ENCODE data around the gene CD109. TPM values are rescaled to one million over a fixed set of nuclear protein-coding genes. Genes with fewer than 3 reads are reported as not detected.
"Not testable (repeated sequence)": the region's sequence is repeated elsewhere in the genome, so short reads cannot be mapped to it uniquely, and the experiment has no call there.

CD109 gene
- total and polyA plus RNA-seq, 7 donors: under 0.01 to 32.1 (median 22.9) TPM

DNA sequence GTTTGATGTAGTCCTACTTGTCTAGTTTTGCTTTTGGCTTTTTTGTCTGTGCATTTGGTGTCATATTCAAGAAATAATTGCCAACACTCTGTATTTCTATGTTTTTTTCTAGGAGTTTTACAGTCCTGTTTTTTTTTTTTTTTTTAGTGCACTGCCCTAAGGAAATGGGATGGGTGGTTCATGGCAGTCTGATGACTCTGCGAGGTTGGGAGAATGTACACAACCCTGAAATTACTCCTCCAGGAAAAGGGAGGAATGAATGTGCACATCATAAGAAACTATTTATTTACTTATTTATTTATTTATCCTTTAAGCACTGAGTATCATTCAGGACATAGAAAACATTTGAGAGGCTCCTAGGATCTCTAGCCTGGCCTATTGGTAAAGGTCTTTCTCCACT, 27.0 kb upstream of the CD109 start:
- DNase-seq: no peak
- no peaks in the 10 kb centered on the region for H3K36me3 ChIP-seq
- intact Hi-C loops (cut with DNase I): no loop called here
- H3K9me3 ChIP-seq: no peaks in the 10 kb centered on the region
- H3K4me3 ChIP-seq: no peak overlapping the region
- 23 to 79% methylated on average over 1 of the region's 1 CpG for WGBS, 2 donors
- H3K27me3 ChIP-seq: peaks cover 0 to 13% (median 0%) of the 10 kb centered on the region in 3 donors
- no peak overlapping the region for H3K27ac ChIP-seq
- no peaks in the 10 kb centered on the region for H3K4me1 ChIP-seq
- TF ChIP-seq CTCF (IDR thresholded peaks at IDR 0.05) (no peak), POLR2AphosphoS5 (IDR thresholded peaks at IDR 0.05) (no peak), EP300 (IDR thresholded peaks at IDR 0.05) (no peak), POLR2A (IDR thresholded peaks at IDR 0.05) (no peak)

GRCh38 chr6:73671911-73672685, 23.9 kb upstream of the CD109 start:
- H3K4me1 ChIP-seq: peaks cover 0 to 7% (median 3%) of the 10 kb centered on the region in 4 donors
- WGBS, 2 donors: 84 to 85% methylated on average over 8 of the region's 8 CpGs
- H3K27me3 ChIP-seq: peaks cover 0 to 13% (median 0%) of the 10 kb centered on the region in 3 donors
- H3K27ac ChIP-seq: no peak overlapping the region
- no peak overlapping the region for H3K4me3 ChIP-seq
- H3K36me3 ChIP-seq: no peaks in the 10 kb centered on the region
- DNase-seq: no peak
- TF ChIP-seq CTCF (IDR thresholded peaks at IDR 0.05) (no peak), POLR2A (IDR thresholded peaks at IDR 0.05) (no peak), EP300 (IDR thresholded peaks at IDR 0.05) (no peak), POLR2AphosphoS5 (IDR thresholded peaks at IDR 0.05) (no peak)
- intact Hi-C loops (cut with DNase I): no loop called here
- no peaks in the 10 kb centered on the region for H3K9me3 ChIP-seq

DNA sequence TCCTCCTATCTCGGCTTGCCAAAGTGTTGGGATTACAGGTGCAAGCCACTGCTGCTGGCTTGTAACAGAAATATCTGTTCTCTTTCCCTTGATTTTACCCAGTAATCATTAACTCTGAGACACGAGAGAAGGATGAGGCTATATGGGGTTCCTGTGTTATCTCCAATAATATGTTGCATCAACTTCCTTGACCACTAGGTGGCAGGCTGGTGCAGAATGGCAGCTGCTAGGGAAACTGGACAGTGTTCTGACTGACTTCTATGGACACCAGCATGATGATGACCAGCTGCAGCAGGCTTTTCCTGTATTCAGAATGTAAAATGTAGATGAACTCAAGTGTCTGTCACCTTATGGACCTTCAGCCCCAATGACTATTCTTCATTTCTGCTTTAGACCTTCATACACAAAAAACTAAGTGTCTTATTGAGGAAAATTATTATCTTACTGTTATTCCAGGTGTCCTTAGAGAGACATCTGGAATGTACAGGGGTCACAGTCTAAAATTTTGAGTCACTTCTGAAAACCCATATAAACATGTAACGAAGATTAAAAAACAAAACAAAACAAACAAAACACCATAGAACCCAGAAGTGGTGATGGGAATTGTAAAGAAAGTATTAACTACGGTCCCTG, 20.4 kb upstream of the CD109 start:
- 37 to 51% methylated on average over 4 of the region's 4 CpGs for WGBS, 2 donors
- Histone ChIP-seq H3K27me3 (peaks cover 0 to 8% (median 0%) of the 10 kb centered on the region in 3 donors), H3K36me3 (no peaks in the 10 kb centered on the region), H3K9me3 (no peaks in the 10 kb centered on the region), H3K4me1 (peaks cover 0 to 7% (median 3%) of the 10 kb centered on the region in 4 donors), H3K4me3 (no peak overlapping the region), H3K27ac (no peak overlapping the region)
- intact Hi-C loops (cut with DNase I): loop anchor here (1.0 to 5.0 kb wide), 2 partner anchors 58 to 1537 kb away; no protein-coding TSS in a partner anchor
- no peak for TF ChIP-seq POLR2A (IDR thresholded peaks at IDR 0.05)
- TF ChIP-seq POLR2AphosphoS5 (IDR thresholded peaks at IDR 0.05): peak in 2 of 4 donors; percentile 54 to 61
- TF ChIP-seq CTCF (IDR thresholded peaks at IDR 0.05): peak; percentile 81 to 84 (median 82)
- no peak for TF ChIP-seq EP300 (IDR thresholded peaks at IDR 0.05)
- peak; percentile 84 for DNase-seq

DNA sequence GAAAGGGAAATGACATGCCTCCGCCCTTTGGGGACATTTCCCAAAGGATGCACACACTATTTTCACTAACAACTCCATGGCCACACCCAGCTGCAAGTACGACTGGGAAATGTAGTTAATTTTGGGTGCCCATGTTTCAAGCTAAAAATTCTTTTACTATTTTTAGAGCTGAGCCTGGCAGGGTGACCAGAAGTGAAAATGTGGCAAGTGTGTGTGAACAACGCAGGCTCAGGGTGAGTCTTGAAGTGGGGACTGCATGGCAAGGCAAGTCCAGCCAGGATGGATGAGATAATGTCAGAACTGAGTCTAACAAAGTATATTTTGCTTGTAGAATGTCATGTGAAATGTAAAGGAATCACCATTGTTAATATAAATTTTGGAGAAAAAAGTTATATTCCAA, 17.0 kb upstream of the CD109 start:
- Histone ChIP-seq H3K4me1 (peaks cover 0 to 7% (median 3%) of the 10 kb centered on the region in 4 donors), H3K27me3 (no peaks in the 10 kb centered on the region), H3K4me3 (no peak overlapping the region), H3K36me3 (no peaks in the 10 kb centered on the region), H3K27ac (no peak overlapping the region), H3K9me3 (peaks cover 0 to 2% (median 0%) of the 10 kb centered on the region in 4 donors)
- intact Hi-C loops (cut with DNase I): loop anchor here (5.0 kb wide), 1 partner anchor 1533 kb away; no protein-coding TSS in a partner anchor
- WGBS, 2 donors: 64 to 76% methylated on average over 3 of the region's 3 CpGs
- no peak for DNase-seq
- TF ChIP-seq CTCF (IDR thresholded peaks at IDR 0.05) (no peak), POLR2AphosphoS5 (IDR thresholded peaks at IDR 0.05) (no peak), EP300 (IDR thresholded peaks at IDR 0.05) (no peak), POLR2A (IDR thresholded peaks at IDR 0.05) (no peak)

GRCh38 chr6:73679846-73680245, 16.2 kb upstream of the CD109 start:
- 67 to 83% methylated on average over 5 of the region's 5 CpGs for WGBS, 2 donors
- H3K36me3 ChIP-seq, H3K4me1 ChIP-seq, H3K9me3 ChIP-seq, H3K27ac ChIP-seq, DNase-seq, H3K4me3 ChIP-seq, H3K27me3 ChIP-seq: not testable (repeated sequence)
- intact Hi-C loops (cut with DNase I): loop anchor here (5.0 kb wide), 1 partner anchor 1532 kb away; no protein-coding TSS in a partner anchor
